Subcutaneous adipose tissue (tissue), 4 donors: ENCODE data around the gene SPEG. TPM values are rescaled to one million over a fixed set of nuclear protein-coding genes. Genes with fewer than 3 reads are reported as not detected.

ENCODE experiments used
- CTCF ChIP-seq: fragments of 450-650 bp; IDR thresholded peaks from one replicate; pipeline ENCODE4 v1.5.1; 2016; ENCODE audit warnings: low read depth, mild to moderate bottlenecking, control low read depth, antibody characterized with exemption, moderate library complexity
- total RNA-seq, 4 donors: library from RNA; depleted of rRNA; stranded (reverse); fragments of >200 nt; gene quantifications; one replicate each; pipeline ENCODE4 v1.1.0, GENCODE V29; 2016

The SPEG gene
- total RNA-seq, 4 donors from 2014 or later: 0.49 to 5.9 (median 2.9) TPM

GRCh38 chr2:219515874-219516629, 81.4 kb downstream of the SPEG start:
- TF ChIP-seq CTCF: no peak

- TF ChIP-seq CTCF: no peak
Measured at GRCh38 chr2:219516888-219517287, 82.2 kb downstream of the SPEG start.

GRCh38 chr2:219517954-219518778, 83.5 kb downstream of the SPEG start:
- no peak for TF ChIP-seq CTCF

- no peak for TF ChIP-seq CTCF
Measured at GRCh38 chr2:219519526-219519916, 84.9 kb downstream of the SPEG start.

- TF ChIP-seq CTCF: no peak
Measured at GRCh38 chr2:219520079-219520478, 85.4 kb downstream of the SPEG start.

GRCh38 chr2:219521066-219521880, 86.6 kb downstream of the SPEG start:
- no peak for TF ChIP-seq CTCF
